Neuronal stem cell (in vitro differentiated cells): ENCODE data around the gene CACNA1C.

ENCODE experiments used
- DNase-seq: peaks from one replicate; pipeline ENCODE4 v3.0.0-alpha.2; 2013; ENCODE audit warnings: low spot score
- H2AFZ ChIP-seq: one replicate; pipeline ENCODE4 v1.6.1; 2013; ENCODE audit warnings: mild to moderate bottlenecking, low read length, inconsistent platforms
- H2AK5ac ChIP-seq: 2 replicates; pipeline ENCODE4 v1.6.1; 2013; ENCODE audit warnings: low read depth, mild to moderate bottlenecking, inconsistent platforms, low read length, moderate library complexity, mixed read lengths
- H2BK120ac ChIP-seq: 2 replicates; pipeline ENCODE4 v1.6.1; 2013; ENCODE audit warnings: low read depth, mild to moderate bottlenecking, inconsistent platforms, low read length, moderate library complexity, mixed read lengths
- H2BK12ac ChIP-seq: one replicate; pipeline ENCODE4 v1.6.1; 2013; ENCODE audit warnings: low read length, inconsistent platforms
- H2BK15ac ChIP-seq: 2 replicates; pipeline ENCODE4 v1.6.1; 2013; ENCODE audit warnings: mild to moderate bottlenecking, low read length, inconsistent platforms, mixed read lengths
- H2BK5ac ChIP-seq: one replicate; pipeline ENCODE4 v1.6.1; 2013; ENCODE audit warnings: inconsistent platforms, mild to moderate bottlenecking, low read length, moderate library complexity
- H3K14ac ChIP-seq: one replicate; pipeline ENCODE4 v1.6.1; 2013; ENCODE audit warnings: low read length, inconsistent platforms
- H3K18ac ChIP-seq: 2 replicates; pipeline ENCODE4 v1.6.1; 2013; ENCODE audit warnings: low read length, inconsistent platforms
- H3K23ac ChIP-seq: 2 replicates; pipeline ENCODE4 v1.6.1; 2013; ENCODE audit warnings: low read depth, mild to moderate bottlenecking, mixed read lengths, low read length, inconsistent platforms; ENCODE audit not compliant: poor library complexity
- H3K27ac ChIP-seq: replicated peaks from 3 replicates; pipeline ENCODE4 v1.5.1; 2013; ENCODE audit warnings: low read length, inconsistent platforms
- H3K27me3 ChIP-seq, 3 experiments: 2 replicates each; pipeline ENCODE4 v1.6.1; 2013; ENCODE audit warnings: low read length in 3 of 3, mild to moderate bottlenecking in 2 of 3, inconsistent platforms in 1 of 3, low read depth in 1 of 3, mixed read lengths in 1 of 3, moderate library complexity in 1 of 3; ENCODE audit not compliant: control insufficient read depth in 3 of 3, insufficient read depth in 3 of 3
- H3K36me3 ChIP-seq, 2 donors: replicated peaks in 1 of 2; 2 replicates each; pipeline ENCODE4 v1.6.1; 2013; ENCODE audit warnings: low read length in 2 of 2; ENCODE audit not compliant: control insufficient read depth in 2 of 2, insufficient read depth in 2 of 2
- H3K4ac ChIP-seq: 2 replicates; pipeline ENCODE4 v1.6.1; 2013; ENCODE audit warnings: inconsistent platforms, mild to moderate bottlenecking, low read length, moderate library complexity
- H3K4me1 ChIP-seq, 2 donors: 1 replicate in 1 of 2; 2 replicates in 1 of 2; pipeline ENCODE4 v1.6.1; 2013; ENCODE audit warnings: low read length in 2 of 2, low read depth in 1 of 2; ENCODE audit not compliant: control insufficient read depth in 2 of 2, insufficient read depth in 1 of 2
- H3K4me2 ChIP-seq: one replicate; pipeline ENCODE4 v1.6.1; 2013; ENCODE audit warnings: mild to moderate bottlenecking, low read length, inconsistent platforms; ENCODE audit not compliant: insufficient read depth, poor library complexity, severe bottlenecking
- H3K4me3 ChIP-seq, 2 donors: 2 replicates each; pipeline ENCODE4 v1.5.1; 2013; ENCODE audit warnings: low read length in 2 of 2, mild to moderate bottlenecking in 2 of 2, inconsistent platforms in 1 of 2, moderate library complexity in 1 of 2
- H3K79me1 ChIP-seq: one replicate; pipeline ENCODE4 v1.6.1; 2013; ENCODE audit warnings: low read depth, mild to moderate bottlenecking, inconsistent platforms, low read length, moderate library complexity
- H3K9ac ChIP-seq: one replicate; pipeline ENCODE4 v1.6.1; 2013; ENCODE audit warnings: mild to moderate bottlenecking, low read depth, low read length, inconsistent platforms; ENCODE audit not compliant: poor library complexity
- H3K9me3 ChIP-seq, 2 donors: replicated peaks in 1 of 2; 2 replicates each; pipeline versions ENCODE3 to v1.6.1; 2013; ENCODE audit warnings: low read length in 2 of 2, mild to moderate bottlenecking in 2 of 2, inconsistent platforms in 1 of 2, low read depth in 1 of 2, mixed read lengths in 1 of 2, moderate library complexity in 1 of 2; ENCODE audit not compliant: control insufficient read depth in 2 of 2, insufficient read depth in 1 of 2
- H4K8ac ChIP-seq: one replicate; pipeline ENCODE4 v1.6.1; 2013; ENCODE audit warnings: low read depth, mild to moderate bottlenecking, inconsistent platforms, low read length, moderate library complexity
- H4K91ac ChIP-seq: one replicate; pipeline ENCODE4 v1.6.1; 2013; ENCODE audit warnings: low read length, low read depth, mild to moderate bottlenecking, inconsistent platforms; ENCODE audit not compliant: poor library complexity
- WGBS, 2 donors: extraction: QIAGEN DNeasy Blood & Tissue Kit; methylation state at CpG; one replicate each; pipeline ENCODE4 v1.1.7; 2013; ENCODE audit warnings: missing lambda C conversion rate in 2 of 2, mixed read lengths in 1 of 2; ENCODE audit not compliant: insufficient read length in 2 of 2, insufficient replicate concordance in 1 of 2; ENCODE audit errors: extremely low coverage in 2 of 2; 5-methylcytosine and 5-hydroxymethylcytosine counted together

Gene CACNA1C

DNA sequence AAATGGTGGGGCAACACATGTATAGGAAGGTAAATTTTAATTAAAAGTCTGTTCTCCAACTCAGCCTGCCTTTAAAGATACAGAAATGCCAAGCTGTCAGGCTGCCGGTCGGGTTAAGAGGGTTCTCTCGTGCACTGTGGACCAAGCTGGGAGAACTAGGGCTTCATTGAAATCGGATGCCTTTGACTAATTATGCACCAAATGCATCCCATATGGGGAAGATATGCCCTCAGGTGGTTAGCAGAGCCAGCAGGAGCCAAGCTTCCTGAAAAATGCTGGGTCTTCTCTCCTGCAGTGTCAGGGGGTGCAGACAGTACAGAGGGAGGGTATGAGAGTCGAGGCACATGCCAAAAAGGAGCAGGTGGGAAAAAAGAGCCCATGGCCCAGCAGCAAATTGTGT, 236.1 kb downstream of the CACNA1C start:
- Histone ChIP-seq H3K9me3 (no peaks in the 10 kb centered on the region), H2BK12ac (no peak overlapping the region), H3K4me2 (no peak overlapping the region), H2BK120ac (no peak overlapping the region), H4K8ac (no peak overlapping the region), H3K4me3 (no peak overlapping the region), H2BK15ac (no peak overlapping the region), H2AFZ (no peak overlapping the region), H3K18ac (no peak overlapping the region), H3K4ac (no peak overlapping the region), H4K91ac (no peak overlapping the region), H3K14ac (no peak overlapping the region), H3K79me1 (no peaks in the 10 kb centered on the region), H3K27me3 (no peaks in the 10 kb centered on the region), H2AK5ac (no peak overlapping the region), H2BK5ac (no peak overlapping the region), H3K4me1 (peaks cover 0 to 3% of the 10 kb centered on the region in 2 donors), H3K23ac (no peak overlapping the region), H3K27ac (no peak overlapping the region), H3K36me3 (no peaks in the 10 kb centered on the region), H3K9ac (no peak overlapping the region)
- no CpG with 5 or more reads among the region's 5 CpGs for WGBS, 2 donors
- no peak for DNase-seq

- Histone ChIP-seq H3K18ac (no peak overlapping the region), H3K4me2 (no peak overlapping the region), H3K4me1 (peaks cover 0 to 3% of the 10 kb centered on the region in 2 donors), H3K36me3 (no peaks in the 10 kb centered on the region), H3K9ac (no peak overlapping the region), H2BK120ac (no peak overlapping the region), H2AFZ (no peak overlapping the region), H3K79me1 (no peaks in the 10 kb centered on the region), H3K4ac (no peak overlapping the region), H4K91ac (no peak overlapping the region), H2BK12ac (no peak overlapping the region), H2BK15ac (no peak overlapping the region), H3K27me3 (no peaks in the 10 kb centered on the region), H3K27ac (no peak overlapping the region), H3K14ac (no peak overlapping the region), H4K8ac (no peak overlapping the region), H2AK5ac (no peak overlapping the region), H2BK5ac (no peak overlapping the region), H3K23ac (no peak overlapping the region), H3K4me3 (no peak overlapping the region), H3K9me3 (no peaks in the 10 kb centered on the region)
- DNase-seq = no peak
- no CpG with 5 or more reads among the region's 10 CpGs for WGBS, 2 donors
Measured at GRCh38 chr12:2289525-2289924, 236.7 kb downstream of the CACNA1C start.

GRCh38 chr12:2290091-2290490, 237.3 kb downstream of the CACNA1C start:
- H3K23ac ChIP-seq = no peak overlapping the region
- no CpG with 5 or more reads among the region's 4 CpGs for WGBS, 2 donors
- H3K4me2 ChIP-seq = no peak overlapping the region
- H4K8ac ChIP-seq = no peak overlapping the region
- peaks cover 0 to 2% of the 10 kb centered on the region in 2 donors for H3K4me1 ChIP-seq
- H3K4me3 ChIP-seq = no peak overlapping the region
- no peaks in the 10 kb centered on the region for H3K9me3 ChIP-seq
- no peak overlapping the region for H2BK5ac ChIP-seq
- H2BK120ac ChIP-seq = no peak overlapping the region
- no peak overlapping the region for H3K18ac ChIP-seq
- H3K27me3 ChIP-seq = no peaks in the 10 kb centered on the region
- DNase-seq = no peak
- no peak overlapping the region for H3K27ac ChIP-seq
- H3K14ac ChIP-seq = no peak overlapping the region
- no peaks in the 10 kb centered on the region for H3K36me3 ChIP-seq
- H3K4ac ChIP-seq = no peak overlapping the region
- H3K79me1 ChIP-seq = no peaks in the 10 kb centered on the region
- no peak overlapping the region for H2BK12ac ChIP-seq
- H3K9ac ChIP-seq = no peak overlapping the region
- no peak overlapping the region for H4K91ac ChIP-seq
- no peak overlapping the region for H2AFZ ChIP-seq
- no peak overlapping the region for H2BK15ac ChIP-seq
- no peak overlapping the region for H2AK5ac ChIP-seq

GRCh38 chr12:2290516-2291065, 237.8 kb downstream of the CACNA1C start:
- H3K27ac ChIP-seq = no peak overlapping the region

More at GRCh38 chr12:2290516-2291065, 237.8 kb downstream of the CACNA1C start:
- no peak overlapping the region for H3K9ac ChIP-seq
- H2BK15ac ChIP-seq = no peak overlapping the region
- H3K4me2 ChIP-seq = no peak overlapping the region
- WGBS, 2 donors = no CpG with 5 or more reads among the region's 6 CpGs
- no peak for DNase-seq
- H3K9me3 ChIP-seq = no peaks in the 10 kb centered on the region
- H3K27me3 ChIP-seq = no peaks in the 10 kb centered on the region
- H2BK120ac ChIP-seq = no peak overlapping the region
- H2AFZ ChIP-seq = no peak overlapping the region
- H2BK12ac ChIP-seq = no peak overlapping the region
- H2AK5ac ChIP-seq = no peak overlapping the region
- H3K4ac ChIP-seq = no peak overlapping the region
- no peak overlapping the region for H4K8ac ChIP-seq
- H3K4me1 ChIP-seq = peaks cover 0 to 2% of the 10 kb centered on the region in 2 donors
- H3K23ac ChIP-seq = no peak overlapping the region
- no peak overlapping the region for H3K14ac ChIP-seq
- no peak overlapping the region for H4K91ac ChIP-seq
- H3K18ac ChIP-seq = no peak overlapping the region
- no peaks in the 10 kb centered on the region for H3K36me3 ChIP-seq
- no peak overlapping the region for H2BK5ac ChIP-seq
- no peaks in the 10 kb centered on the region for H3K79me1 ChIP-seq
- H3K4me3 ChIP-seq = no peak overlapping the region
